HG03135 (cell line): ENCODE data around the gene TRA2A.
A peak's percentile ranks its signal among the peaks of the same experiment; 100 is the strongest.
"Not testable (repeated sequence)": the region's sequence is repeated elsewhere in the genome, so short reads cannot be mapped to it uniquely, and the experiment has no call there.

ENCODE experiments used
- ATAC-seq: cut with Tn5 transposase; IDR thresholded peaks from one replicate; pipeline ENCODE4 v1.9.1; 2021; ENCODE audit warnings: mild to moderate bottlenecking, moderate library complexity; ENCODE audit not compliant: unreplicated experiment

TRA2A gene

DNA sequence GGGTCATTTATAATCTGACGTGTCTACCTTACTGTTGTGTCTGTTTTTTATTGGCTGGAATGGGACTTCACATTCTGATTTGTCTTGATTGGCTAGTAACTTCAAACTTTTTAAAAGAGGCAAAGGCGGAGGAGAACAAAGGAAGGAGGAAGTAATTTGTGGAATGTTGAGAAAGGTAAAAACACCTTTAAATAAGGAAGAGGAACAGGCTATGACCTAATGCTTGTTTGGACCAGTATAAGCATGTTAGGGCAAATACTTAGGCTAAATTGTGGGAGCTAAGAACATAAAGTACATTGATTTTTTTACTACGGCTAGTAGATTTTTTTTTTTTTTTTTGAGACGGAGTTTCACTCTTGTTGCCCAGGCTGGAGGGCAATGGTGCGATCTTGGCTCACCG, 18.0 kb downstream of the TRA2A start:
- ATAC-seq, result not testable (repeated sequence)

DNA sequence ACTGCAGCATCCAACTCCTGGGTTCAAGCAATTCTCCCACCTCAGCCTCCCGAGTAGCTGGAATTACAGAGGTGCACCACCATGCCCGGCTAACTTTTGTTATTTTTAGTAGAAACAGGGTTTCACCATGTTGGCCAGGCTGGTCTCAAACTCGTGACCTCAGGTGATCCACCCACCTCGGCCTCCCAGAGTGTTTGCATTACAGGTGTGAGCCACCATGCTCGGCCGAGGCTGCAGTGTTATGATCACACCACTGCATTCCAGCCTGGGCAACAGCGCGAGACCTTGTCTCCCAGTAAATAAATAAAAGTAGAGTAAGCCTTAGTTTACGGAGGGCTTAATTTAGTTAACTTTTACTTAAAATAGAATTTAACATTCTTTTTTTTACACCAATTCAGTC, 37.8 kb downstream of the TRA2A start:
- ATAC-seq, result no peak

DNA sequence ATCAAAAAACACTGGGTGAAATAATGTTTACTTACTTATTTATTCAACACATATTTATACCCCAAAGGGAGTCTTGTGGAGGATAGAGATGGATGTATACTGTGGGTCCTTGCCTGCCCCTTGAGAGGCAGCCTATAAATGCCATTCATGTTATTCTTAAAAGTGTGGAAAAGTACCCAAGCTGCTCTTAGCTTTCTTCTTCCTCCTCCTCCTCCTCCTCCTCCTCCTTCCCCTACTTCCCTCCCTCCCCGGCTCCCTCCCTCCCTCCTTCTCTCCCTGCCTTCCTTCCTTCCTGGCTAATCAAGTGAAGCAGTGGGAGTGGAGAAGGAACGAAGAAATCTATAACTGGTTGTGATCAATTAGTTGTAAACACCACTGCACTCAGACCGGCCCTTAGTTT, 40.3 kb downstream of the TRA2A start:
- ATAC-seq, result no peak

DNA sequence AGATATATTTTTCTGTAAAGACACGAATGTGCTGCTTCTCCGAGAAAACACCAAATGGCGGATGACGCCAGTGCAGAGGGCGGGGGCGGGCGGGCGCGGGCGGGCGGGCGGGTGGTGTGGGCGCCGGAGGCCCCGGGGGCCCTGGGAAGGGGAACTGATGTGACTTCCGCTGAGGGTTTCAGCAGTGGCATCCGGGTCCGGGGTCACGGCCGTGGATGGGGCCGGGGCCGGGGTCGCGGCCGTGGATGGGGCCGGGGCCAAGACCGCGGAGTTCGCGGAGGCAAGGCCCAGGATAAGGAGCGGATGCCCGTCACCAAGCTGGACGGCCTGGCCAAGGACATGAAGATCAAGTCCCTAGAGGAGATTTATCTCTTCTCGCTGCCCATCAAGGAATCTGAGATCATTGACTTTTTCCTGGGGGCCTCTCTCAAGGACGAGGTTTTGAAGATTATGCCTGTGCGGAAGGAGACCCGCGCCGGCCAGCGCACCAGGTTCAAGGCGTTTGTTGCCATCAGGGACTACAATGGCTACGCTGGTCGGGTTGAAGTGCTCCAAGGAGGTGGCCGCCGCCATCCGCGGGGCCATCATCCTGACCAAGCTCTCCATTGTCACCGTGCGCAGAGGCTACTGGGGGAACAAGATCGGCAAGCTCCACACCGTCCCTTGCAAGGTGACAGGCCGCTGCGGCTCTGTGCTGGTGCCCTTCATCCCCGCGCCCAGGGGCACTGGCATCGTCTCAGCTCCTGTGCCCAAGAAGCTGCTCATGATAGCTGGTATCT, 41.2 kb downstream of the TRA2A start:
- ATAC-seq, result peak; percentile 73

DNA sequence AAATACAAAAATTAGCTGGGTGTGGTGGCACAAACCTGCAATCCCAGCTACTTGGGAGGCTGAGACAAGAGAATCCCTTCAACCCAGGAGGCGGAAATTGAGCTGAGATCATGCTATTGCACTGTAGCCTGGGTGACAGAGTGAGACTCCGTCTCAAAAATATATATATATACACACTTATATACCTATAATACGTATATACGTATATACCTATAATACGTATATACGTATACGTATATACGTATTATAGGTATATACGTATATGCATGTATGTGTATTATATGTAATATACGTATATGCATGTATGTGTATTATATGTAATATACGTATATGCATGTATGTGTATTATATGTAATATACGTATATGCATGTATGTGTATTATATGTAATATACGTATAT, 43.1 kb downstream of the TRA2A start:
- ATAC-seq, result not testable (repeated sequence)

DNA sequence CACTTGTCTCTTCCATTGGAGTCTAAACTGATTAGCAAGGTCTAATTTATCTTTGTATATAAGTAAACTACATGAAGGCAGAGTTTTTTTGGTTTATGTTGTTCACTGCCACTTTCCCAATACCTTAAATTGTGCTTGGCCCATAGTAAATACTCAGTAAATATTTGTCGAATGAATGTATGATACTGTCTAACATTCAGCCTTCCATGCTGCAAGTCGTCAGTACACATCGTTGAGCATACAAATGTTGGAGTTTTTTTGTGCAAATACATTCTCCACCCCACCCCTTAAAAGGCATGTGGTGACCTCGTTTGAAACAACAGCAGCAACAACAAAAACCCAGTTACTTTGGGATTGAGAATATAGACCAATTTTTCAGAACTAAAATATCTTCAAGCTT, 44.1 kb downstream of the TRA2A start:
- no peak for ATAC-seq

DNA sequence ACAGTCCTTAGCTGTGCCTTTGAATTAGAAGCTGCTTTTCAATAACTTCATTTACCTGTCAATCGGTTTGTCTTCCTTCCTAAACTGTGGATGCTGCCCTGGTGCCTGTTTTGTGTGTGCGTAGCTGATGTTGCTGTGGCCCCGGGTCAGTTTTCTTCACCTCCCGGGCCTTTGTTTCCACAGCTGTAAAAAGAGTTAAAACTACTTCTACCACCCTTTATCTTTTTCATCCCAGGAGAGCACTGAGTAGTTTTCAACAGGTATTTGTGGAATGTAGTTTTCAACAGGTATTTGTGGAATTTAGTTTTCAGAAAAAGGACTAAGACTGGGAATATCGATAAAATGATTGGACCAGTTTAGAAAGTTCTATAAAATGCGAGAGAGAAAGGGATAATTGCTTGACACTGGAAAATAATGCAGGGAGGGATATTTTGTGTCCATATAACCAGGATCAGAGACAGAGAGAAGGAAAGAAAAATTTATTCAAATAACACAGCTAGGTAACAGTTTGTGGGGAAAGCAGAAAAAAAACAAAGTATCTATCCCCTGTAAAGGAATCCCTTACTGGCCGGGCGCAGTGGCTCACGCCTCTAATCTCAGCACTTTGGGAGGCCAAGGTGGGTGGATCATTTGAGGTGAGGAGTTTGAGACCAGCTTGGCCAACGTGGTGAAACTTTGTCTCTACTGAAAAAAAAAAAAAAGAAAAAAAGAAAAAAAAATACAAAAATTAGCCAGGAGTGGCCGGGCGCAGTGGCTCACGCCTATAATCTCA, 45.6 kb downstream of the TRA2A start:
- no peak for ATAC-seq

DNA sequence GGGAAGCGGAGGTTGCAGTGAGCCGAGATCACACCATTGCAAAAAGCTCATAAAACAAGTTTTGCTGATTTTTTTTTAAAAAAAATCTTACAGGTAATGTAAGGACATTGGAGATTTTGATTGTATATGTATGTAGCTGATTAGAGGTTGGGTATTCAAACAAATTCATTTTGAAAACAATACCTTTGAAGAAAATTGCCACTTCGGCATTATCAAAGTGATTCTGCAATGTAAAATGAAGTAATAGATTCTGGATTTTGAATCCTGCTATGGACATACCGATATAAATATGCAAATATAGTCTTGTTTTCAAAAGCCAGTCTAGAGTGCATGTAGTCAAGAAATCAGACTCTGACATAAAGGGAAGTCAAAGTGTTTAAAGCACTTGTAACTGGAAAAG, 49.1 kb downstream of the TRA2A start:
- ATAC-seq, result no peak

DNA sequence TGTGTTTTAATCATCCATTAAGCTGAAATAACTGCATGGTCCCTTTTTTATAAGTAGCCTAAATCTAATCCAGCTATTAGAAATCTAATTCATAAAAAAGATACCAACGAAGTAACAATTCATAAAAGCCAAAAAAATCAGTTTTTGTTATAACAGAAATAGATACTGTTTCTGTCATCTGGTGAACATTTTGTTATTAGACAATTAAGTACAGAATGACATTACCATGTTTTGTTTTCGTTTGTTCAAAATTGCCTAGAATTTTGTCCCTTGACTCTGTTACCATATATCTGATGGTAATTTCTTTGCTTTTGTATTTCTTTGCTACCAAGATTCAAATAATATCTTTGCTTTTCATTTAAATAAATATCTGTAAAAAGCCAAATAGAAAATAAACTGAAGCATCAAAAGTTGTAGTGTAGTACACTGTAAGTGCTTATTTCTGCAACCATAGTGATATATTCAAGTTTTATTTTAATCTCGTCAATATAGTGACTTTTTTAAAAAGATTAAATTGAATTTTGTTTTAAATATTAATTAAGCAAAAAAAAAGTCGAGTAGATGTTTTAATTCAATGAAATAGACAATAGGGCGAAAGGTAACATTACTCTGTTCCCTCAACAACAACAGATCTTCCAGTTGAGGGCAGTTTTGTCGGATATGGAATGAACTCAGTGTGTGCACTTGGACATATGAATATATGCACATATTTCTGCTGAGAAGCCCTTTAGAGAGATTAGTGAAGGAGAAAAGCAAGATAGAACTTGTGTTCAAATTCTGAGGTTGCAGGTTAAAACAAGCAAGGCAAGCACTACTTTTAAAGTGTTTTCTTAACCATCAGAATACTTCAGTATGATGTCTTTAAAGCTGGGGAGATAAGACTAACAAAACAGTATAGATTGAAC, 53.6 kb downstream of the TRA2A start:
- ATAC-seq, result no peak

DNA sequence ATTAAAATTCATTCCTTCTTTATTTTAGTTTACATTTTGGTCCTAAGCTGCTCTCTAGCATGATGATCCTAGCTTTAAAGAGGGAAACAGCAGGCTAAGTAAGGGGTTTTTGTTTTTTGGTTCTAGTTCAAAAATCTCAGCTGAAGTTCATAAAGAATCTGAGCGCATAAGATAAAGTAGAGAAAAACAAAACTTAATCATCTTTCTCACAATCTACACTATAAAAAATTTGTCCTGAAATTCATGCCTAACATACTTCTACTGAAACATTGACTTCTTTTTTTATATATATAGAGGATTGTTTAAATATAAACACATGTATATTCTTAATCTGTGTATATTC, 54.7 kb downstream of the TRA2A start:
- ATAC-seq, result no peak

DNA sequence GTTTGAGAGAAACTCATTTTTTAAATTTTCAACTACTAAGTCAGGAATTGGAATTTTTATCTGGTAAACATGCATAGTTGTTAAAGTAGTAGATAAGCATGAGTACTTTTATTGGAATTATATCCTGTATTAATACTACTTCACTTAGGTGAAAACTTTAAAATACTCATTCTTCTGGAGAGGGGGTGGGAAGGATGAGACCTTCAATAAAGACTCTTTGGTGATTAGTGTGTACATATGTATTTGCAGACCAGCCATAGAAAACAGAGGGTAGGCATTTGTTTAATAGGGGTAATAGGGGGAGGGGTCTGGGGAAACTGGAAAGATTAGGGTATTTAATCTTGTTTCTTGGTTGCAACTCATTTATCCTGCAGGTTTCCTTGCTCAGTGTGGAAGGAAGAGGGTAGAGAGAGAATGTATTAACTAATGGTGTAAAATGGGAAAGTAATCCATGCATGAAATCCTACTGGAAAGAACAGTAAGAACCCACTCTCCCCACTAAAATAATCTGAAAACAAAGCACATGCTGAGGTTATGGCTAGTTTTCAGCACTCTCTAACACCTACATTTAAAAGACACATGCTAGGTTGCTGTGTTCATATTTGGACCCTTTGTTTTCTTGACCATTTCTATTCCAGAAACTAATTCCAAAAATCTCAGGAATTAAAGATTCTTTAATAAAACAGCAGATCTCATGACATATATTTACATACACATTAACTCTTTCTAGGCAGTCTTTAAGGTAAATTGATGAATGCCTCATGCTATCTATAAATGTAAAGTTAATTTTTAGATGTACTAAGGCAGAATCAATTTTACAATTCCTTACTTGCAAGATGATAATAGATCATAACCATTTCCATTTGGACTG, 55.3 kb downstream of the TRA2A start:
- no peak for ATAC-seq

DNA sequence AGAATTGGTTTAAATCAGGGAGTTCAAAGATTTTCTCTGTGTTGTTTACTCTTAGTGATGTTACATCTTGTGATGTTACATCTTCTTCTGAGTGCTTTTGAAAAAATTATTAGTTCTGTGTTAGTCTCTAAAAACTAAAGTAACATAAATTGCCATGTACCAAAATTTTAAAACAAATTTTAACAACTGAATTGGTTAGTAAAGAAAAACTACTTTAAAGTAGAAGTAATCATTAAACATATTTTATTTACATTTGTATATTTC, 56.3 kb downstream of the TRA2A start:
- no peak for ATAC-seq

DNA sequence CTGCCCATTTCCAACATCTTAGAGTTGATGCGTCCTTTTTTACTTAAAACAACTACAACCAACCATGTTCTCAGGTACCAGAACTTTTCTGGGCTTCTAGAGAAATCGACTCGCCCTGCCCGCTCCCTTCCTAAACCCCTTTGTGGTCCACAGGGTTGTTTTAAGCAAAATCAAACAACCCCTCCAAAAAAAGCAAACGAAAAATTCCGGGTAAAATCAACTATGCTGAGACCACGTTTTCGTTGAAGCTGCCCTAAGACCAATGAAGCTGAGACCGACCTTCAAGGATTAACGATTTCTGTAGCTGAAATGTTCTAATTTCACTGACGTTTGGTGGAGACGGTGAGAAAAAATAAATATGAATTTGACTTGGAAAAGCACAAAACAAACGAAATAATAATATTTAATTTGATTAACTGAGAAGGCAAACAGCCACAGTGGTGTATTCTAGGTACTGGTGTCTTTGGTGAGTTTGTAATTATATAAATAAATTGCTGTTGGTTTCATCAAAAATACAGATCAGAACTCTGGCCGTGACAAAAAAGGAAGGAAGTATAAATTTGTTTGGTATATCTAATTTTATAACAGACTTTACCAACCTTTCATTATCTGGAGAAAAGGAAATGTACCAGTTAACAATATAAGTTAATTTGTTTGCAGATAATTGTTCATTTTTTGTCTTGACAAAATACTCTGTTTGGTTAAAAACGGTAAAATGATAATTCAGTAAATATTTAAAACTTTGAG, 56.8 kb downstream of the TRA2A start:
- ATAC-seq, result no peak

DNA sequence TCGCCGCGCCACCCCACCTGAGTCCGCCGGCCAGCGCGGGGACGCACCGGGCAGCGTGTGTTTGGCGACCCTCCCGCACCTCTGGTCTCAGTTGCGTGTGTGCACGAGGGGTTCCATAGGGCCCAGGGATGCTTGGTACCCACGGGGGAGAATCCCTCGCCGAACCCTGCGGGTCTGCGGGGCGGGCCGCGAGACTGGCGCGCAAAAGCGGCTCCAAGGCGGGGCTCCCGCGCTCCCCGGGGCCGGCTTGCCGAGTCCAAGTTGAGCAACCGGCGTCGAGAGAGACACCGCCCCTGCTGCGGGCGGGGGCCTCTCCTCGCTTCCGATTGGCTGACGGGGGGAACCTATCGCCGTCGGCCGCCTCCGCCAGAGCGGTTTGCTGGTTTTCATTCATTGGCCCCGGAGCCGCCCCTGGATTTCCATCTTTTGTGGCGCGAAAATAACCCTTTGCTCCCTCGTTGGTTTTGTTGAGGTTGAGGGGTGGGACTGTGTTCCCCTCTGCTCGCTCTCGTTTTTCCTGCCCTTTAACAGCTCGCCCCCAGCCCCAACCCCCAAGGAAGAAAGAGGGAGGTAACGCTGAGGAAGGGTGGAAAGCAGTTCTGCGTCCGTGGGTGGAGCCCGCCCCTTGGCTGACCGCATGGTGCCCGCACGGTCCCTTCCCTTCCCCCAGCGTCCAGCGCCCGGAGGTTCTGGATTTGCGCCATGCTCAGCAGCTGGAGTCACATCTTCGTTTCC, 57.5 kb downstream of the TRA2A start:
- ATAC-seq, result peak; percentile 66

DNA sequence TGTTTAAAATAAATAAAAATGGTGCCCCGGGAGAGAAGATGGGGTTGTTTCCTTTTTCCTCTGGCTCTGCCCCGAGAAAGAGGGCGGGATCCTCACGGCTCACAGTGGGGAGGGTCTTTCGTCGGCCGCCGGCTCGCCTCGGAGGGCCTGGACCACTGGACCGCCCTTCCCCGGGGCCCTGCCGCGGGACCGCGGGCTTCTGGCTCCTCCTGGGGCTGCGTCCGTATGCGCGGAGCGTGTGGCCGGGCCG, 58.0 kb downstream of the TRA2A start:
- no peak for ATAC-seq

DNA sequence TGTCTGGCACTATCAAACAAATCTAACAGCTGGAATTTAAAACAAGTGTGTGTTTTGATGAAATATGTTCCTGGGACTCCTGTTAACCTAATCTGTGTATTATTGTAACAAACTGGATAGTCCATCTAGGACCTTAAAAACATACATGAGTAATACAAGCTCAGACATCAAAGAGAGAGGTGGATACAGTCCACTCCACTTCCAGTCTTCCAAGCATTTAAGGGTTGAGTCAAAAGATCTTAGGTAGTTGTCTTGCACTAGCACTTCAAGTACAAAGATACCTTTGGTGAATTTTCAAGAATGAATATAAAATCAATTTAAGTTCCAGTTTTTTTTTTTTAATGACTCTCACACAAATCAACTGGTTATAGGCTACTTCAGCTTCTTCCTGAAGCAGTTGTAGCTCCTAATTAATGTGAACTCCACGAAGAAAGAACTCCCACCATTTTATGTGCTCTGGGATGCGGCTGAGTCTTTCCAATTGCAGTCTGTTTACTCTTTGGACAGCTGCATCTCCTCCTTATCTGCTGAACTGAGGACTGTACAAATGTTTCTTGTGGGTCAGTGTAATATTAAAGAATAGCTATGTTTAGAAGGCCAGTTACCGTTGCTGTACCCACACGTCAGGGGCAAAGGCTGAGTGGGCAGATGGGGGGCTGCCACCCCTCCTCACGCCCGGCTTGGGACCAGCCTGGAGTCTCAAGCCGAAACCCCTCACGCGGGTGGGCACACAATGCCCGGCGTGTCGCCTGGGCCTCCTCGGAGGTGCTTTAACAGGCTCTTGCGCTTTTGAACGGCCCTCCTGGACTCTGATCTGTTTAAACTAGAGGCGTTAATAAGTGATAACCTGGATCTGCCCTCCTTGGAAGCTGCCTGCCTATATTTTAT, 58.6 kb downstream of the TRA2A start:
- ATAC-seq, result no peak

DNA sequence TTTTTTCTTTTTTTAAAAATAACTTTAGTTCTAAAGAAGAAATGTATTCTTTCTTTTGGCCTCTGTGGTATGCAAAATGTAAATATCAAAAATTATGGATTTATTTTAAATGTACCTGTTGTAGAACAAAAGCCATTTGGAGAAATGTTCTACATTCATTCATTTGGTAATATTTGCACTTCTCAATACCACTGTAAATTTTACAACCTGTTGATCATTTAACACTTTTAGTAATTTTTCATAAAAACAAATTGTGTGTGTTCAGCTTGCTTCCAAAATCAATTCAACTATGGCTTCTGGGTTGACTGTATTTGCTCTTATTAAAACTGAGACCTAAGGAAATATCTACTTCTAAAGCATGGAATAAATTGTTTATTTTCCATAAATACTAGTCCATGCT, 59.2 kb downstream of the TRA2A start:
- no peak for ATAC-seq

DNA sequence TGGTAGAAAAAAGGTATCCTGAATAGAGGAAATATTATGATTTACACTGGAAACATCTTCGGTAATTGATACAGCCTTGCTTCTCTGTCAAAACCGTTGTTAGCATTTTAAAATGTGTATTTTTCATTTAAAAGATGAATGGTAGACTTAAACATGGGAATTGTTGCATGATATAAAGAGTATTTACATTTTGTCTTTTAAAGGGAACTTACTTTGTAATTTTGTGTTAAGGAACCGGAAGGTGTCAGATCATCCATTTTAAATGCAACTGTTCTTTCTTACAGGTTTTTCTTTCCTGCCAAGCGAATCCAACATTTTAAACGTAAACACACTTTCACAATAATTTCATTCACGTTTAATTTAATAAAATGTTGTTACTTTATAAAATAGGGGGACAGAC, 59.7 kb downstream of the TRA2A start:
- no peak for ATAC-seq
